Measurements from ENCODE around the gene ZNF362. TPM values are rescaled to one million over a fixed set of nuclear protein-coding genes. Genes with fewer than 3 reads are reported as not detected.
A peak's percentile ranks its signal among the peaks of the same experiment; 100 is the strongest.

ZNF362 gene
- total RNA-seq, 2 donors from 2014 or later = 6.7 to 7.5 TPM

DNA sequence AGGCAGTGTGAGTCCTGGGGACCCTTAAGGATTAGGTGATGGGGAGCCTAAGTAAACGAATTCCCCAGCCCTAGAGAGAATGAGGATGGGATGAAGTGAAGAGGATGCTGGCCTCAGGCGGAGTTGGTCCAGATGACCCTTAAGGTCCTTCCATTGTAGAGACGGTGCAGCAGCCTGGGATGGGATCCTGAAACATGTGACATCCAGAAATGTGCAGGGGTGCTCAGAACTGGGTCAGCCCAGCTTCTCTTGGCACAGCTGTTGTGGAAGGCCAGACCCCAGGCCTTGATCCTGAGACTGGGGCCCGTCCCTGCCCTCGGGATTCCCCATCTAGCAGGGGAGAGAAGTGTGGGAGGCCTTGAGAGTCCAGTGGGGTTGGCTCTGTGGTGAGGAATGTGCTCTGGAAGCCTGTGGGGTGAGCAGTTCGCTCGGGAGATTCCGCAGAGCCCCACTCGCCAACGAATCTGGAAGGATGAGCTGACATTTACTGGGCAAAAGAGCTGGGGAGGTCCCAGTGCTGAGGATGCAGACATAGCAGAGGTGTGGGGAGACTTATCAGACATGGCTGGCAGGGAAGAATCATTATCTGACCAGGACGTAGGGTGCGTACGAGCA lies 36.5 kb downstream of the ZNF362 start:
- peak overlapping the region in 1 of 2 donors; percentile 10 for H3K27ac Mint-ChIP-seq
- H3K4me3 Mint-ChIP-seq = no peak overlapping the region
- ATAC-seq = no peak
- H3K4me1 Mint-ChIP-seq (ENCODE audit: low read depth in 2 of 2) = peaks cover under 1 to 8% of the 10 kb centered on the region in 2 donors
- no peaks in the 10 kb centered on the region for H3K27me3 Mint-ChIP-seq
- H3K9me3 Mint-ChIP-seq = no peaks in the 10 kb centered on the region
- DNase-seq (ENCODE audit: low spot score) = peak; percentile 55
- H3K36me3 Mint-ChIP-seq = no peaks in the 10 kb centered on the region

GRCh38 chr1:33294071-33295010 lies 38.0 kb downstream of the ZNF362 start:
- H3K9me3 Mint-ChIP-seq = no peaks in the 10 kb centered on the region
- DNase-seq (ENCODE audit: low spot score) (no peak), ATAC-seq (no peak)
- peaks cover 11% of the 10 kb centered on the region in 2 donors for H3K4me1 Mint-ChIP-seq (ENCODE audit: low read depth in 2 of 2)
- no peaks in the 10 kb centered on the region for H3K27me3 Mint-ChIP-seq
- H3K27ac Mint-ChIP-seq = peak overlapping the region in 1 of 2 donors; percentile 35
- H3K4me3 Mint-ChIP-seq = no peak overlapping the region
- H3K36me3 Mint-ChIP-seq = no peaks in the 10 kb centered on the region

- no peaks in the 10 kb centered on the region for H3K9me3 Mint-ChIP-seq
Measured at GRCh38 chr1:33295023-33295422, 38.7 kb downstream of the ZNF362 start.

GRCh38 chr1:33295450-33296081 lies 39.3 kb downstream of the ZNF362 start:
- H3K27ac Mint-ChIP-seq = no peak overlapping the region
- ATAC-seq (peak; percentile 82 to 90), DNase-seq (ENCODE audit: low spot score) (peak; percentile 85)
- H3K27me3 Mint-ChIP-seq = no peaks in the 10 kb centered on the region
- no peaks in the 10 kb centered on the region for H3K36me3 Mint-ChIP-seq
- peaks cover 11% of the 10 kb centered on the region in 2 donors for H3K4me1 Mint-ChIP-seq (ENCODE audit: low read depth in 2 of 2)
- H3K9me3 Mint-ChIP-seq = no peaks in the 10 kb centered on the region
- no peak overlapping the region for H3K4me3 Mint-ChIP-seq

More at GRCh38 chr1:33295023-33295422, 38.7 kb downstream of the ZNF362 start:
- H3K27me3 Mint-ChIP-seq = no peaks in the 10 kb centered on the region
- no peak overlapping the region for H3K4me3 Mint-ChIP-seq
- no peak overlapping the region for H3K27ac Mint-ChIP-seq
- ATAC-seq (no peak), DNase-seq (ENCODE audit: low spot score) (no peak)
- H3K36me3 Mint-ChIP-seq = no peaks in the 10 kb centered on the region
- peaks cover 11% of the 10 kb centered on the region in 2 donors for H3K4me1 Mint-ChIP-seq (ENCODE audit: low read depth in 2 of 2)

DNA sequence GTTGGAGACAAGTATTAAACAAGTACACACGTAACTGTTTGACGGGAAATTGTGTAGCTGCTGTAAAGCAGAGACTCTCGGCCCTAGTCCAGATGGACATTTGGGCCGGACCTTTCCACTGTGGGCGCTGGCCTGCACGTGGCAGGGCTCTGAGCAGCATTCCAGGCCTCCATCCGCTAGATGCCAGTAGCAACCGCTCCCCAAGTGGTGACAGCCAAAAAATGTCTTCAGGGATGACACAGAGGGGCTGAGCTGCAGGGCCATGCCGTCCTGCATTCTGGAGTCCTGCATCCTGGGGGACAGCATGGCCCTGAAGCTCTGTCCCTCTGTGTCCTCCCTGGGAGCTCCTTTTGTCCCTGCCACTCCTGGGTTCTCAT lies 39.8 kb downstream of the ZNF362 start:
- ATAC-seq (no peak), DNase-seq (ENCODE audit: low spot score) (no peak)
- Mint-ChIP-seq H3K27me3 (no peaks in the 10 kb centered on the region), H3K9me3 (no peaks in the 10 kb centered on the region), H3K36me3 (no peaks in the 10 kb centered on the region), H3K27ac (no peak overlapping the region), H3K4me1 (ENCODE audit: low read depth in 2 of 2) (peaks cover 11% of the 10 kb centered on the region in 2 donors), H3K4me3 (no peak overlapping the region)

DNA sequence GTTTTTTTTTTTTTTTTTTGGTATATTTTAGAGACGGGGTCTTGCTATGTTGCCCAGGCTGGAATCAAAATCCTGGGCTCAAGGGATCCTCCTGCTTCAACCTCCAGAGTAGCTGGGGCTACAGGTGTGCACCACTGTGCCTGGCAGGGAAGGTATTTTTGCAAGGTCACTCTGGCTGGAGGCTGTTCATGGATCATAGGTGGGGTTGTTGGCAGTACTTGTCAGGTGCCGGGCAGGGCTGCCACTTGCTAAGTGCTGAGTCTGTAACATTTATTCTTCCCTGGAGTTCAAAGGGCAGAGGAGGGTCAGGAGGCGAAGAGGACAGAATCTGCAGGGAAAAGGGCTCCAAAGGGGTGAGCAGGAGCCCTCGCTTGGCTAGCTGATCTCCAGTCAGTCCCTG lies 40.5 kb downstream of the ZNF362 start:
- Mint-ChIP-seq H3K9me3 (no peaks in the 10 kb centered on the region), H3K4me1 (ENCODE audit: low read depth in 2 of 2) (peaks cover 11% of the 10 kb centered on the region in 2 donors), H3K27ac (no peak overlapping the region), H3K27me3 (no peaks in the 10 kb centered on the region), H3K4me3 (no peak overlapping the region), H3K36me3 (no peaks in the 10 kb centered on the region)
- ATAC-seq (no peak), DNase-seq (ENCODE audit: low spot score) (no peak)

DNA sequence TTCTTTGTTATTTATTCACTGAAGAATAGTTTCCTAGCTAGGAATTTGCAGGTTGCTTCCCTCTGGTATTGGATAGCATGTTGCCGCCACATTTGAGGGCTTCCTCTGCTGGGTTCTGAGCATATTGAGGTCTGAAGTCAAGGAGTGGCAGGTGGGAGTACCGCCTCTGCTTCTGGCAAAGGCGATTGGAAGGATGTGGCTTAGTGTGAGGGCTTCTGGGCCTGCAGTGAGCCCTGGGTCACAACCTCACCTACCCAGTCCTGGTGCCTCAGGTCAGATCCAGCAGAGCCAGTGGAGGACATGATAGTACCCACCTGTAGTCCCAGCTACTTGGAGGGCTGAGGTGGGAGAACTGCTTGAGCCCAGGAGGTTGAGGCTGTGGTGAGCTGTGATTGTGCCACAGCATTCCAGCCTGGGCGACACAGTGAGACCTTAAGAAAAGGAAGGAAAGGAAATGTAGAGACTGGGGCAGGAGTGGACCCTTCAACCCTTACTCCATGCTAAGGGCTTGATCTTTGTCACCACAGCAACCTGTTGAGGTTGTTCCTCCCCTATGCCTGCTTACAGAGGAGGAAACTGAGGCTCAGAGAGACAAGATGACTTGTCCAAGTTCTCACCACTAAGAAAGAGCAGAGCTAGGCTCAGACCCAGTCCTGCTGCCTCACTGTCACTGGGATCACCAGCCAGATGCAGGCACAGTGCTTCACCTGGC lies 41.8 kb downstream of the ZNF362 start:
- Mint-ChIP-seq H3K4me3 (no peak overlapping the region), H3K27ac (no peak overlapping the region), H3K27me3 (no peaks in the 10 kb centered on the region), H3K4me1 (ENCODE audit: low read depth in 2 of 2) (peaks cover 15 to 17% of the 10 kb centered on the region in 2 donors), H3K36me3 (no peaks in the 10 kb centered on the region), H3K9me3 (no peaks in the 10 kb centered on the region)
- ATAC-seq (no peak), DNase-seq (ENCODE audit: low spot score) (no peak)

DNA sequence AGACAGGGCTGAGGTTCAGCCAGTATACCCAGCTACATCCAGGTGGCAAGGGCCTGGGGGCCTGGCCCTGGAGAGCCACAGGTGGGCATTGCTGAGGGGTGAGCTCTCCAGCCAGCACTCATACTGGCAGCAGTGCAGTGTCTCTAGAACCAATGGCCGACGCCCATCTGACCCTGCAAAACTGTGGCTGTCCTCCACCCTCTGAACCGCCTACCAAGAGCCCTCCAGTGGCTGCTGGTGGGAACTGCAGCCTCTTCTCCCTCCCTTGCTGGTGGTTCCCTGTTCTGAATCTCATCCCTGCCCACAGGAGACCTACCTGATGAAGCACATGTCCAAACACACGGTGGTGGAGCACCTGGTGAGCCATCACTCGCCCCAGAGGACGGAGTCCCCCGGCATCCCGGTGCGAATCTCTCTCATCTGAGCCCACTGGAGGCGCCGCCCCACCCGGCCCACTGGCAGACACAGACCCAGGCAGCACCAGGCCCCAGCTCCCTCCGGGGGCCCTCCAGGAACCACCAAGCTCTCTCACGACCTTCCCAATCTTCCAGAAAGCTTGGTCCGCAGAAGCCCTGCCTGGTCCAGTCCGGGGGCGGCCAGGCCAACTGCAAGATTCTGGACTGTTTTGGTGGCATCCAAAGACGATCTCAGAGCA lies 42.5 kb downstream of the ZNF362 start:
- ATAC-seq (peak; percentile 61 to 71), DNase-seq (ENCODE audit: low spot score) (no peak)
- H3K4me1 Mint-ChIP-seq (ENCODE audit: low read depth in 2 of 2) = peaks cover 15 to 17% of the 10 kb centered on the region in 2 donors
- H3K36me3 Mint-ChIP-seq = no peaks in the 10 kb centered on the region
- no peak overlapping the region for H3K27ac Mint-ChIP-seq
- H3K4me3 Mint-ChIP-seq = no peak overlapping the region
- H3K27me3 Mint-ChIP-seq = no peaks in the 10 kb centered on the region
- no peaks in the 10 kb centered on the region for H3K9me3 Mint-ChIP-seq

GRCh38 chr1:33299461-33300155 lies 43.3 kb downstream of the ZNF362 start:
- no peak for DNase-seq (ENCODE audit: low spot score)
- Mint-ChIP-seq H3K4me1 (ENCODE audit: low read depth in 2 of 2) (peaks cover 11 to 17% of the 10 kb centered on the region in 2 donors), H3K36me3 (no peaks in the 10 kb centered on the region), H3K4me3 (no peak overlapping the region), H3K9me3 (no peaks in the 10 kb centered on the region), H3K27ac (no peak overlapping the region), H3K27me3 (no peaks in the 10 kb centered on the region)
- no peak for ATAC-seq

DNA sequence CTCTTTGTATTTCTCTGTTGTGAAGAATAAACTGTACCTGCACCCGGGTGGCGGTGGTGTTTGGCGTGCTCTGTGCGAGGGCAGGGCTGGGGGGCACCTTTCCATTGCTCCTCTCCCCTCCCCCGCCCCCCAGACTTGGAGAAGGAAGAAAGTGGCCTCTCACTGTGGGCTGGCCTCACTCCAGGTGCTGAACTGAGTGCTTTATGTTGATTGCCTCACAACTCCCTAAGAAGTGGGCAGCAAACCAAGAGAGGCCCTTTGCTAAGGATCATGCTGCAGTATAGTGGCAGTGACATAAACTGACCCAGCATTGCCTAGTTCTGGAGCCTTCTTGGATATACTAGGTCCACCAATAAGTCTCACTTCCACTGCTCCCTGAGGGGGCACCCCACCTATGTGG lies 44.4 kb downstream of the ZNF362 start:
- no peaks in the 10 kb centered on the region for H3K36me3 Mint-ChIP-seq
- H3K27me3 Mint-ChIP-seq = no peaks in the 10 kb centered on the region
- no peak overlapping the region for H3K27ac Mint-ChIP-seq
- H3K4me1 Mint-ChIP-seq (ENCODE audit: low read depth in 2 of 2) = peaks cover 11 to 17% of the 10 kb centered on the region in 2 donors
- no peak overlapping the region for H3K4me3 Mint-ChIP-seq
- H3K9me3 Mint-ChIP-seq = no peaks in the 10 kb centered on the region
- DNase-seq (ENCODE audit: low spot score) (no peak), ATAC-seq (no peak)

GRCh38 chr1:33301273-33301984 lies 45.1 kb downstream of the ZNF362 start:
- peaks cover 11 to 17% of the 10 kb centered on the region in 2 donors for H3K4me1 Mint-ChIP-seq (ENCODE audit: low read depth in 2 of 2)
- no peaks in the 10 kb centered on the region for H3K36me3 Mint-ChIP-seq
- ATAC-seq (no peak), DNase-seq (ENCODE audit: low spot score) (no peak)
- H3K27ac Mint-ChIP-seq = no peak overlapping the region
- peaks cover 0 to 3% of the 10 kb centered on the region in 2 donors for H3K27me3 Mint-ChIP-seq
- H3K4me3 Mint-ChIP-seq = no peak overlapping the region
- no peaks in the 10 kb centered on the region for H3K9me3 Mint-ChIP-seq

GRCh38 chr1:33302325-33302724 lies 46.0 kb downstream of the ZNF362 start:
- Mint-ChIP-seq H3K4me3 (no peak overlapping the region), H3K27ac (no peak overlapping the region), H3K27me3 (peaks cover 0 to 3% of the 10 kb centered on the region in 2 donors), H3K9me3 (no peaks in the 10 kb centered on the region), H3K36me3 (no peaks in the 10 kb centered on the region), H3K4me1 (ENCODE audit: low read depth in 2 of 2) (peaks cover 11 to 17% of the 10 kb centered on the region in 2 donors)
- ATAC-seq (peak in 1 of 2 donors; percentile 45), DNase-seq (ENCODE audit: low spot score) (no peak)
